Central memory CD4-positive, alpha-beta T cell (primary cell): ENCODE measurements around the gene VRK2.

Experiments used
- DNase-seq: peaks from one replicate; pipeline ENCODE4 v3.0.0; 2022
- total RNA-seq, 3 experiments: gene quantifications; one replicate each; lab custom pipeline; 2026; lab: John Stamatoyannopoulos, UW

VRK2 gene
- 17.7 to 45.1 (median 22.4) reads per million in 3 experiments for total RNA-seq

- peak; percentile 83 for DNase-seq
These were observed at the start of gene VRK2 for GRCh38 chr2:58046585-58047372. TSS of gene VRK2 (plus strand) at chr2:58046806. CDS start at chr2:58048832, 2,026 bp downstream.

- DNase-seq: no peak
These were observed 40.2 kb upstream of the VRK2 start for GRCh38 chr2:58006256-58006951.

GRCh38 chr2:58006952-58007284 lies 39.7 kb upstream of the VRK2 start:
- no peak for DNase-seq

DNA sequence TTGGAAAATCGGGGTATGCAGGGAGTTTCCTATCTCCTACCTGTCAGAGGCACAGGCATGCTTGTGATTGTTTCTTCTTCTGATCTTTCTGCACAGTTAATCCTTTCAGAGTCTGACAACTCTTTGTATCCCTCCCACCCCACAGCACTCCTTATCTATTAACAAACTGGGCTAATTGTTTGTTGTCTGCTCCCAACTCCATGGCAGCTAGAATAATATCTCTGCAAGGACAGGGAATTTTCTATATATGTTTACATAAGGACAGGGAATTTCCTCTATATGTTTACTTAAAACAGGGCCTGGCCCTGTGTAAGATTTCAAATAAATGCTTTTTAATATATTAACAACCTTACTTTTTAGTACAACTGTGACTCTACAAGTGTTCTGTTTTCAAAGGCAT lies 36.0 kb upstream of the VRK2 start:
- no peak for DNase-seq

DNA sequence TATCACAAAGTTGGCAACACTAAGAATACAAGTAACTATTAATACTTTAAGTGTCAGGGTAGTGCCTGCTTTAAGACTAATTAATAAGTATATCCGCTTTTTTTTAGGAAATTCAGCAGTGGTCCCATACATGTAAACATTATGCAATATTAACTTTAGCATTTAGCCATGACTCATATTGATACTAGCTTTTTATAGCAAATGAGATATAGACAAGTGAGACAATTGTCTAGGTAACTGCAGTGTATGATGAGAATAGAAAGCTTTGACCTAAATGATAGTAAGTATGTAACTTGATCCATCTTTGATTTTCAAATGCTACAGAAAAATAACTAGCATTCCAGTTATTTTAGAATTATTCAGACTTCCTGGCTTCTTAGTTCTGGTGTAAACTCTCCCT lies 27.4 kb upstream of the VRK2 start:
- no peak for DNase-seq

- DNase-seq: no peak
These were observed 21.3 kb upstream of the VRK2 start for GRCh38 chr2:58025150-58025933.

- no peak for DNase-seq
These were observed 19.6 kb upstream of the VRK2 start for GRCh38 chr2:58027029-58027428.

DNA sequence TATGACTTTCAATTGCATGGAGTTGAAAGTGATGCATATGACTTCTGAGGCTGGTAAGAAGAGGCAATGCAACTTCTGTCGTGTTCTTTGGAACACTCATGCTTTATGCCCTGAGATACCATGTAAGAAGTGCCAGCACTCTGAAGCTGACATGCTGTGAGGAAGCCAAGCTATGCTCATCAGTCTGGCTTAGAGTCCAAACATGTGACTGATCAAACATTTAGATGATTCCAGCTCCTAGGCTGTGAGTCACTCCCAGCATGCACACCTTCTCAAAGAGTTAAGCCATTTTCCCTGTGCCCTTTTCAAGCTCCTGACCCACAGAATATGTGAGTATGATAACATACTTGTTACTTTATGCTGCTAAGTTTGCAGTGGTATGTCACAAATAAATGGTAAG lies 15.8 kb upstream of the VRK2 start:
- DNase-seq: no peak

- DNase-seq: no peak
These were observed 14.4 kb upstream of the VRK2 start for GRCh38 chr2:58032016-58032763.

GRCh38 chr2:58032764-58033080 lies 13.9 kb upstream of the VRK2 start:
- DNase-seq: no peak

DNA sequence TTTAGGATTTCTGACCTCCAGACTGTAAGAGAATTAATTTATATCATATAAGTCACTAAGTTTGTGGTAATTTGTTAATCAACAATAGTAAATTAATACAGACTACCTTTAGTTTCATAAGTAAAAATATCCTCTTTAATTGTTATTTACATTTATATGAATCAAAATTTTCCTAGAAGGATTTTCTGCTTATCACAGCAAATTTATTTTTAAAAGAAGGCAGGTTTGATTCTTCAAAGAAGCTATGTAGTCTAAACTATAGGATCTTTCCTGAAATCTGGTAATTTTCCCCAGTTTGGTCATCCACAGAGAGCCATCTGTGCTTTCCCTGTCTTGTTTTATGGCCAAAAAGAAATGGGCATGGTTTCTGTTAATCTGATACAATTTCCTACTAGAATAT lies 13.1 kb upstream of the VRK2 start:
- no peak for DNase-seq

DNA sequence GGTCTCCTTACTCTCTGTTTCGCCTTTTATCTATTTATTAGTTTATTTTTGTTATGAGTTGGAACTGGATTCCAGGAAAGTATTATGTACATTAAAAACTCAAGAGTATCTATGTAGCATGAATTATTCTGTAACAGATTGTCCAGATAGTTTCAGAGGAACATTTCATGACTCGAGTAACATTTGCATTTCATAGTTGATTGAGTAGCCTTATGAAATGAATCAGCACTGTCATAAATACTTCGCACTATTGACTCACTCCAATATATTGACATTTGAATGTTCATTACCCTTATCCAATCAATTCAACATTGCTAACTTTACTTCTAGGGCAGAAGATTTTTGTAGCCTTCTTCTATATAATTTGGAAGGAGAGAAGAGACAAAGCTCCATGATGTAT lies 11.3 kb upstream of the VRK2 start:
- no peak for DNase-seq

DNA sequence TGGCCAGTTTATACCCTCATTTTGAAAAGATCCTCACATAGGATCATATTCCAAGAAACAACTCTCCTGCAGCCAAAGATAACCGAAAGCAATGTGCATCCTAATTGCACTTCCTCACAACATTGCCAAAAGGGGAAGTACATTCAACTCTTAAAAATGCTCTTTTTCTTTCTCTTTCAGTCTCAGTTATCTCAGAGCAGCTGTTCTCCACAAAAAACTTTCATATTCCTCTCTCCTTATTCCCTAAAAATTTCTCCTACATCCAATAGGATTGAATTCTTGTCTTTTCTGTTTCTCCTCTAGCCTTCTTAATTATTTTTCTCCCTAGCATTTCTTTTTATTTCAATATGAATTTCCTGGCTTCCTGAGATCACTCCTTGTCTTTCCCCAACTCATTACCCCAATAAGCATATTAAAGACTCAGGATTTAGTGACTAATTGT lies 7.4 kb upstream of the VRK2 start:
- no peak for DNase-seq

DNA sequence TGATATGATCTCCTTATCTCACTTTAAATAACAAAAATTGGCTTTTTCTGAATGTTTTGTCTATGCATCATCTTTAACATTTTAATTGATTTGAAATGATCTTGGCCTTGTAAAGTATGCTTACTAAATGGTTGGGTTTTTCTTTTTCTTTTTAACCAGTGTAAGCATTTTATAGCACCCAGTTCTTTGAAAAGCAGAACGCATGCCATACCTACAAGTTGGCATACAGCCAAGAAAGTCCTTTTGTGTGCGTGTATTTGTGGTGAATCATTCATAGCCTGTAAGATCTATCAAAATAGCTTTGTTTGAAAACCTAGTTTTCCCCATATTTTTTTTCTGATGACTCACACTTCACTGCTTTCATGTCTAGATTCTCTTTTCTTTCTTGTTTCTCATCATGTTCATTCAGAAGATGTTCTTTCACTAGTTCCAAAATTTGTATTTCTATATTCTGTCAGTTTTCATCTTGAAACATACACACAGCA lies 4.1 kb upstream of the VRK2 start:
- no peak for DNase-seq

DNA sequence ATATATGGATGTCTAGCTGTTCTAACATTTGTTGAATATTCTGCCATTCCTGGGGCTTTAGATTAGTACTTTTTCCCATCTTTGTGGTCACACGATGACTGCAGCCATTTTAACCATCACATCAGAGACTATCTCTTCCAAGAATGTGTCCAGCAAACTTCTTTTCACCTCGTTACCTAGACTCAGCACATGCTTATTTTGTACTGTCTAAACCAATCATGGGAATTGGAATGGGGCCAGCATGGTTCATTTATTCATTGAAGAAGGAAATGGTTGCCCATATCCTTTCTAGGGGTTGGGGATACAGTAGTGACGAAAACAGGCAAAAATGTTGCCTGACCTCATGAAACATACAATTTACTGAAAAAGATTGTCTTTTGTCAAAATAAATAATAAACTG lies 2.5 kb upstream of the VRK2 start:
- DNase-seq: no peak

DNA sequence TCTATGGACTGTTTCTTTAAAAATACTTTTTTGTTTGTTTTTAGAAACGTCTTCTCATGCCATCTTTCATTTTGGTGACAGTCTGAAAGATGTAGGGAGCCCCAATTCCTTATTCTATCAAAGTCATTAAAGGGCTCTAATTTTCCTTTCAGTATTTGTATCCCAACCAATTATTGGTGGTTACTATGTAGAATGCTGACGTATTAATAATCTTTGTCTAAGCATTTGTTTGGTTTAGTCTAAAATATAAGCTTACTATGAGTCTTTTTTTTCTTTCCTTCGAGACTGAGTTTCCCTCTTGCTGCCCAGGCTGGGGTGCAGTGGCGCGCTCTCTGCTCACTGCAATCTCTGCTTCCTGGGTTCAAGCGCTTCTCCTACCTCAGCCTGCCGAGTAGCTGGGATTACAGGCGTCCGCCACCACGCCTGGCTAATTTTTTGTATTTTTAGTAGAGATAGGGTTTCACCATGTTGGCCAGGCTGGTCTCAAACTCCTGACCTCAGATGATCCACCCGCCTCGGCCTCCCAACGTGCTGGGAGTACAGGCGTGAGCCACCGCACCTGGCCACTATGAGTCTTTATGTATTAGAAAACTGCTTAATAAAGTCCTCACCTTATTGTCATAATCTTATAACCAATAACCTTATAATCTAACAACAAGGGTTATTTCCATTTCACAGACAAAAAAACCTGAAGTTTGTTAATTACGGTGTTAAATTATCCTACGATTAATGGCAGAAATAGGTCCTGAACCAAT lies 849 bp upstream of the VRK2 start:
- DNase-seq: no peak

GRCh38 chr2:58046335-58046584 lies 346 bp upstream of the VRK2 start:
- DNase-seq: no peak

- DNase-seq: no peak
These were observed 848 bp downstream of the VRK2 start for GRCh38 chr2:58047373-58047935.

DNA sequence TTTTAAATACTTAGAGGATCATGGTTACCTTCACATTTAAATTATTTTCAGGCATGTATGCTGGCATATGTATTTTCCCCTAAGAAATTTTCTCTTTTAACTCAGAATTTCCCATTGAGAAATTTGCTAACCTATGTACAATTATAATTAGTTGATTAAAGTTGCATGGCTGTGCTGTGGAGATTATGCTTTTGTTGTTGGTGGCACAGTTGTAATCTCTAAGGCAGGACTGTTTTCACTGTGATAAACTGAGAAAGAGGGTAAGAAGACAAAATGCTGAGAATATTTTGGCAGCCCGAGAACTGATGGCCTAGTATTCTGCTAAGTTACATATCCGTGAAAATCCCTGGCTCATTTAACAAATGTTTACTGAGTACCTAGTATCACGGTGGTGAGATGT lies 1.4 kb downstream of the VRK2 start:
- DNase-seq: no peak

GRCh38 chr2:58051445-58051844 lies 4.8 kb downstream of the VRK2 start:
- no peak for DNase-seq

GRCh38 chr2:58052978-58053377 lies 6.4 kb downstream of the VRK2 start:
- DNase-seq: no peak

GRCh38 chr2:58054264-58054663 lies 7.7 kb downstream of the VRK2 start:
- DNase-seq: no peak
